ENCODE data around the gene STIP1.

STIP1 gene

DNA sequence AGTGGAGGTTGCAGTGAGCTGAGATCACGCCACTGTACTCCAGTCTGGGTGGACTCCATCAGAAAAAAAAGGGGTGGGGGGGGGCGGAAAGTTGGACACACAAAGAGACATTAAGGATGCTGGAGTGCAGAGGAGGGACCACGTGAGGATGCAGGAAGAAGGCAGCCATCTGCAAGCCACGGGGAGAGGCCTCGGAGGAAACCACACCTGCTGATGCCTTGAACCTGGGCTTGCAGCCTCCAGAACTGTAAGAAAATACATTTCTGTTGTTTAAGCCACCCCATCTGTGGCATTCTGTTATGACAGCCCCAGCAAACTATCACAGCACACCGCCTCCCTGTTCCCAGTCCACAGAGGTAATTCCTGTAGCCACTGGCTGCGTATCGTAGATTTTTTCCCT, 9.2 kb upstream of the STIP1 start:
- no peaks in the 10 kb centered on the region for H4K20me1 ChIP-seq (ENCODE audit: insufficient read depth, low read length)
- TF ChIP-seq EZH2 (IDR thresholded peaks at IDR 0.05; ENCODE audit: borderline replicate concordance, low read depth, low read length, severe bottlenecking): no peak
- TF ChIP-seq, protein P1, sequence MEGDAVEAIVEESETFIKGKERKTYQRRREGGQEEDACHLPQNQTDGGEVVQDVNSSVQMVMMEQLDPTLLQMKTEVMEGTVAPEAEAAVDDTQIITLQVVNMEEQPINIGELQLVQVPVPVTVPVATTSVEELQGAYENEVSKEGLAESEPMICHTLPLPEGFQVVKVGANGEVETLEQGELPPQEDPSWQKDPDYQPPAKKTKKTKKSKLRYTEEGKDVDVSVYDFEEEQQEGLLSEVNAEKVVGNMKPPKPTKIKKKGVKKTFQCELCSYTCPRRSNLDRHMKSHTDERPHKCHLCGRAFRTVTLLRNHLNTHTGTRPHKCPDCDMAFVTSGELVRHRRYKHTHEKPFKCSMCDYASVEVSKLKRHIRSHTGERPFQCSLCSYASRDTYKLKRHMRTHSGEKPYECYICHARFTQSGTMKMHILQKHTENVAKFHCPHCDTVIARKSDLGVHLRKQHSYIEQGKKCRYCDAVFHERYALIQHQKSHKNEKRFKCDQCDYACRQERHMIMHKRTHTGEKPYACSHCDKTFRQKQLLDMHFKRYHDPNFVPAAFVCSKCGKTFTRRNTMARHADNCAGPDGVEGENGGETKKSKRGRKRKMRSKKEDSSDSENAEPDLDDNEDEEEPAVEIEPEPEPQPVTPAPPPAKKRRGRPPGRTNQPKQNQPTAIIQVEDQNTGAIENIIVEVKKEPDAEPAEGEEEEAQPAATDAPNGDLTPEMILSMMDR (IDR thresholded peaks at IDR 0.05; ENCODE audit: borderline replicate concordance, extremely low read depth, low read length, poor library complexity, severe bottlenecking): no peak
- no peak overlapping the region for H3K27ac ChIP-seq (ENCODE audit: low read length)
- DNase-seq (peak; percentile 35), ATAC-seq (ENCODE audit: insufficient read depth, low read depth) (peak; percentile 65)
- H3K4me3 ChIP-seq (ENCODE audit: low read depth in 1 of 2, low read length in 2 of 2): no peak overlapping the region
- H3K36me3 ChIP-seq (ENCODE audit: insufficient read depth, low read length): peaks cover 3% of the 10 kb centered on the region; the same call in 1 of the 2 replicates
- H3K9ac ChIP-seq (ENCODE audit: low read depth, low read length): no peak overlapping the region
- H3K27me3 ChIP-seq (ENCODE audit: insufficient read depth, low read length, poor library complexity): no peaks in the 10 kb centered on the region
- H3K4me1 ChIP-seq (ENCODE audit: insufficient read depth, low read length): 0 out of 2 replicates have a peak, but pooled peaks cover 4% of the 10 kb centered on the region
- H3K4me2 ChIP-seq (ENCODE audit: insufficient read depth, low read length): no peak overlapping the region
- peaks cover 2% of the 10 kb centered on the region; the same call in 1 of the 2 replicates for H3K79me2 ChIP-seq (ENCODE audit: insufficient read depth, low read length)
- H3K9me3 ChIP-seq (ENCODE audit: insufficient read depth, low read length, severe bottlenecking): no peaks in the 10 kb centered on the region
- no peak overlapping the region for H2AFZ ChIP-seq (ENCODE audit: low read depth, low read length)

GRCh38 chr11:64178203-64178602, 7.8 kb upstream of the STIP1 start:
- Histone ChIP-seq H3K9ac (ENCODE audit: low read depth, low read length) (no peak overlapping the region), H3K27me3 (ENCODE audit: insufficient read depth, low read length, poor library complexity) (no peaks in the 10 kb centered on the region), H3K4me3 (ENCODE audit: low read depth in 1 of 2, low read length in 2 of 2) (no peak overlapping the region), H3K79me2 (ENCODE audit: insufficient read depth, low read length) (peaks cover 2% of the 10 kb centered on the region; the same call in 1 of the 2 replicates), H3K27ac (ENCODE audit: low read length) (no peak overlapping the region), H3K4me1 (ENCODE audit: insufficient read depth, low read length) (0 out of 2 replicates have a peak, but pooled peaks cover 6% of the 10 kb centered on the region), H4K20me1 (ENCODE audit: insufficient read depth, low read length) (no peaks in the 10 kb centered on the region), H2AFZ (ENCODE audit: low read depth, low read length) (no peak overlapping the region), H3K36me3 (ENCODE audit: insufficient read depth, low read length) (peaks cover 3% of the 10 kb centered on the region; the same call in 1 of the 2 replicates), H3K4me2 (ENCODE audit: insufficient read depth, low read length) (no peak overlapping the region), H3K9me3 (ENCODE audit: insufficient read depth, low read length, severe bottlenecking) (no peaks in the 10 kb centered on the region)
- no peak for DNase-seq
- ATAC-seq (ENCODE audit: insufficient read depth, low read depth): no peak
- TF ChIP-seq, protein P1 (IDR thresholded peaks at IDR 0.05; ENCODE audit: borderline replicate concordance, extremely low read depth, low read length, poor library complexity, severe bottlenecking): no peak
- TF ChIP-seq EZH2 (IDR thresholded peaks at IDR 0.05; ENCODE audit: borderline replicate concordance, low read depth, low read length, severe bottlenecking): no peak

GRCh38 chr11:64178951-64179639, 6.9 kb upstream of the STIP1 start:
- DNase-seq (no peak), ATAC-seq (ENCODE audit: insufficient read depth, low read depth) (no peak)
- Histone ChIP-seq H3K79me2 (ENCODE audit: insufficient read depth, low read length) (peaks cover 10% of the 10 kb centered on the region), H4K20me1 (ENCODE audit: insufficient read depth, low read length) (peaks cover 2% of the 10 kb centered on the region; the same call in 1 of the 2 replicates), H3K4me1 (ENCODE audit: insufficient read depth, low read length) (peaks cover 15% of the 10 kb centered on the region), H3K36me3 (ENCODE audit: insufficient read depth, low read length) (peaks cover 3% of the 10 kb centered on the region; the same call in 1 of the 2 replicates), H3K4me3 (ENCODE audit: low read depth in 1 of 2, low read length in 2 of 2) (no peak overlapping the region), H3K9ac (ENCODE audit: low read depth, low read length) (no peak overlapping the region), H2AFZ (ENCODE audit: low read depth, low read length) (no peak overlapping the region), H3K27ac (ENCODE audit: low read length) (no peak overlapping the region), H3K27me3 (ENCODE audit: insufficient read depth, low read length, poor library complexity) (no peaks in the 10 kb centered on the region), H3K4me2 (ENCODE audit: insufficient read depth, low read length) (no peak overlapping the region), H3K9me3 (ENCODE audit: insufficient read depth, low read length, severe bottlenecking) (no peaks in the 10 kb centered on the region)
- TF ChIP-seq EZH2 (IDR thresholded peaks at IDR 0.05; ENCODE audit: borderline replicate concordance, low read depth, low read length, severe bottlenecking): no peak
- TF ChIP-seq, protein P1 (IDR thresholded peaks at IDR 0.05; ENCODE audit: borderline replicate concordance, extremely low read depth, low read length, poor library complexity, severe bottlenecking): no peak

Data from DND-41 (cell line).